ENCODE measurements around the gene POLR1A.

- TF ChIP-seq SUZ12 (IDR thresholded peaks at IDR 0.05; ENCODE audit: low read length) (no peak), FOSL1 (IDR thresholded peaks at IDR 0.05; ENCODE audit: insufficient read depth, low read depth, low read length) (no peak), RAD21 (IDR thresholded peaks at IDR 0.05 in 1 of 2, conservative IDR thresholded peaks at IDR 0.05 in 1 of 2; ENCODE audit: low read depth in 2 of 2, low read length in 2 of 2) (no peak), CTCF (IDR thresholded peaks at IDR 0.05; ENCODE audit: control extremely low read depth in 1 of 3, insufficient read depth in 1 of 3, low read depth in 1 of 3, low read length in 3 of 3) (no peak), POLR2A (IDR thresholded peaks at IDR 0.05; ENCODE audit: control extremely low read depth in 1 of 2, low read depth in 2 of 2, low read length in 2 of 2) (no peak), RNF2 (IDR thresholded peaks at IDR 0.05; ENCODE audit: borderline replicate concordance, low read depth, low read length, missing control alignments, poor library complexity, severe bottlenecking) (no peak), ZNF274 (IDR thresholded peaks at IDR 0.05; ENCODE audit: borderline replicate concordance, extremely low read depth, low read length) (no peak), CEBPB (IDR thresholded peaks at IDR 0.05; ENCODE audit: low read depth, low read length) (no peak)
Measured at GRCh38 chr2:86054535-86055082, 51.1 kb downstream of the POLR1A start.

Data from H1 (cell line).